Measurements from ENCODE around the gene PRKCZ.

The PRKCZ gene

DNA sequence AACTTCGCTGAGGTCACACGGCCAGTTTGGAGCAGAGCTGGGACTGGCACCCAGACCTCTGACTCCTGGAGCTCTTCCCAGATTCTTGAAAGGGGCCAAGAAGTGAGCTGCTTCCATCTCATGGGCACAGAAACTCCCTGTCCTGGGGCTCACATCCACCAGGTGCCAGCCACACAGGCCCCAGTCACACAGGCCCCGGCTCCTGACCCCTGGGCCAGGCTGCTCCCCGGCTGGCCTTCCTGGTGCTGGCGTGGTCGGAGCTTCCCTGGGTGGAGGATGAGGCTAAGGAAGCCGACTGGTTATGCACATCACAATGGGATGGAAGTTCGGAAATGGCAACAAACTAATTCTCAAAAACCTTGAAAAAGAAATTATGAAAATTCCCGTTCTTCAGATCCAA, 34.1 kb upstream of the PRKCZ start:
- Histone ChIP-seq H3K4me1 (ENCODE audit: control insufficient read depth, insufficient read depth, low read length, poor library complexity, severe bottlenecking) (peaks cover 6% of the 10 kb centered on the region), H3K27ac (ENCODE audit: low read depth, low read length, severe bottlenecking) (no peak overlapping the region), H3K36me3 (ENCODE audit: control insufficient read depth, insufficient read depth, low read length) (no peaks in the 10 kb centered on the region), H3K9me3 (ENCODE audit: control insufficient read depth, low read length) (no peaks in the 10 kb centered on the region), H3K4me3 (ENCODE audit: extremely low read depth, insufficient read depth, low read length, poor library complexity, severe bottlenecking) (no peak overlapping the region)
- 94 to 96% methylated on average over 9 of the region's 9 CpGs for WGBS, 2 experiments (ENCODE audit: insufficient coverage in 2 of 2)

- H3K36me3 ChIP-seq (ENCODE audit: control insufficient read depth, insufficient read depth, low read length), result no peaks in the 10 kb centered on the region
- H3K4me3 ChIP-seq (ENCODE audit: extremely low read depth, insufficient read depth, low read length, poor library complexity, severe bottlenecking), result no peak overlapping the region
- no peaks in the 10 kb centered on the region for H3K9me3 ChIP-seq (ENCODE audit: control insufficient read depth, low read length)
- H3K27ac ChIP-seq (ENCODE audit: low read depth, low read length, severe bottlenecking), result no peak overlapping the region
- H3K4me1 ChIP-seq (ENCODE audit: control insufficient read depth, insufficient read depth, low read length, poor library complexity, severe bottlenecking), result peaks cover 6% of the 10 kb centered on the region
- WGBS, 2 experiments (ENCODE audit: insufficient coverage in 2 of 2), result 29 to 34% methylated on average over 28 to 30 of the region's 48 CpGs
Observed at GRCh38 chr1:2018217-2019171, 31.7 kb upstream of the PRKCZ start.

- 0 to 1% methylated on average over 17 to 44 of the region's 60 CpGs for WGBS, 2 experiments (ENCODE audit: insufficient coverage in 2 of 2)
- peak within 1 kb of the TSS; percentile 14 for H3K4me3 ChIP-seq (ENCODE audit: extremely low read depth, insufficient read depth, low read length, poor library complexity, severe bottlenecking)
Observed at GRCh38 chr1:2019172-2019543, 31.1 kb upstream of the PRKCZ start, which contains the start of gene GABRD. TSS of gene GABRD (plus strand) at chr1:2019345. CDS start at chr1:2019424, 79 bp downstream.

DNA sequence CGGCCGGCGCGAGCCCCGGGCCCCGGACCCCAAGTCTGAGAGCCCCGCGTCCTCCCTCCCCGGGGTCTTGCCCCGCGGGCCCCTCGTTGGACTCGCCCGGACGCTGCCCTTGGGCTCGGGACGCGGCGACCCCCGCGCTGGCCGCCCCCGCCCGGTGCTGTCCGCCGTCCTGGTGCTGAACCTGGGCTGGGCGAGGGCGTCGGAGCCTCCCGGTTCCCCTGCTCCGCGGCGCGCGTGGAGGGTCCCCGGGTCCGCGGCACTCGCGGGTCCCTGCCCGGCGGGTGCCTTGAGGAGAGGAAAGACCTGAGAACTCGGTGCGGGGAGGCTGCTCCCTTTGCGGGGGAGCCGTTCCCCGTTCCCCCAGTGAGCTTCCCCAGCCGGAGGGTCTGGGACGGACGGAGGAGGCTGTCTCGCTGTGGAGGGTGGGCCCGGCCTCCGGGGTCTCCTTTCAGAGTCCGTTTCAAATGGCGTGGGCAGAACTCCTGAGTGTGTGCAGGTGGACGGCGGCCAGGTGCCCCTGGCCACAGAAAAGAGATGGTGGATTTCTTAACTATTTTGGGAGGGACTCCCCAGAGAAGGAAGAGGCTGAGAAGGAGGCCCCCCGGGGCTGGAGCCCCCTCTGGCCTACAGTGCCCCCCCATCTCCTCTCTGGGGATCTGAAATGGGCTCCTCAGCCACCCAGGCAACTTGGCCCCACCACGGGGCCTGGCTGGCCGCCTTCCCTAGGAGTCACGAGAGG, 30.5 kb upstream of the PRKCZ start:
- Histone ChIP-seq H3K27ac (ENCODE audit: low read depth, low read length, severe bottlenecking) (no peak overlapping the region), H3K4me3 (ENCODE audit: extremely low read depth, insufficient read depth, low read length, poor library complexity, severe bottlenecking) (peak overlapping the region; percentile 14), H3K36me3 (ENCODE audit: control insufficient read depth, insufficient read depth, low read length) (no peaks in the 10 kb centered on the region), H3K4me1 (ENCODE audit: control insufficient read depth, insufficient read depth, low read length, poor library complexity, severe bottlenecking) (peaks cover 5% of the 10 kb centered on the region), H3K9me3 (ENCODE audit: control insufficient read depth, low read length) (no peaks in the 10 kb centered on the region)
- WGBS, 2 experiments (ENCODE audit: insufficient coverage in 2 of 2), result 11 to 18% methylated on average over 40 to 48 of the region's 61 CpGs

More at GRCh38 chr1:2019172-2019543, 31.1 kb upstream of the PRKCZ start, which contains the start of gene GABRD:
- Histone ChIP-seq H3K9me3 (ENCODE audit: control insufficient read depth, low read length) (no peaks in the 10 kb centered on the region), H3K4me1 (ENCODE audit: control insufficient read depth, insufficient read depth, low read length, poor library complexity, severe bottlenecking) (peaks cover 6% of the 10 kb centered on the region), H3K36me3 (ENCODE audit: control insufficient read depth, insufficient read depth, low read length) (no peaks in the 10 kb centered on the region), H3K27ac (ENCODE audit: low read depth, low read length, severe bottlenecking) (no peak within 1 kb of the TSS)

- no peaks in the 10 kb centered on the region for H3K4me1 ChIP-seq (ENCODE audit: control insufficient read depth, insufficient read depth, low read length, poor library complexity, severe bottlenecking)
- 88 to 92% methylated on average over 10 to 11 of the region's 11 CpGs for WGBS, 2 experiments (ENCODE audit: insufficient coverage in 2 of 2)
- H3K27ac ChIP-seq (ENCODE audit: low read depth, low read length, severe bottlenecking), result no peak overlapping the region
- H3K9me3 ChIP-seq (ENCODE audit: control insufficient read depth, low read length), result no peaks in the 10 kb centered on the region
- no peak overlapping the region for H3K4me3 ChIP-seq (ENCODE audit: extremely low read depth, insufficient read depth, low read length, poor library complexity, severe bottlenecking)
- H3K36me3 ChIP-seq (ENCODE audit: control insufficient read depth, insufficient read depth, low read length), result no peaks in the 10 kb centered on the region
Observed at GRCh38 chr1:2020310-2020655, 29.9 kb upstream of the PRKCZ start.

DNA sequence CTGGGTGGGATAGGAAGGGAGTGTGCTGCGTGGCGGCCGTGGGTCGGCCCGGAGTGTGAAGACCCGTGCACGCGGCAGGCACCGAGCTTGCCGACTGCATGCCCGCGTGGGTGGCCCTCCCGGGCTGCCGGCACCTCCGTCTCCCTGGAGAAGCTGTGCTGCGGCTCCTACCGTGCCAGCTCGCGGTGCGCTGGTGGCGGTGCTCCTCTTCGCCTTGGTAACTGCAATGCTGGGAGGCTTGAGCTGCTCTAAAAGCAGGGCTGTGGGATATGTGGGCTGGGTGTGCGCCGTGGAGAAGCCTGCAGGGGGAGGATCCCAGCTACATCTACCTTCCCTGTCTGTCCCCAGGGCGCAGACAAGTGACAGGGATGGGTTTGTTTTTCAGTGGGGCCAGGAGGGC, 28.7 kb upstream of the PRKCZ start:
- Histone ChIP-seq H3K36me3 (ENCODE audit: control insufficient read depth, insufficient read depth, low read length) (no peaks in the 10 kb centered on the region), H3K4me1 (ENCODE audit: control insufficient read depth, insufficient read depth, low read length, poor library complexity, severe bottlenecking) (no peaks in the 10 kb centered on the region), H3K27ac (ENCODE audit: low read depth, low read length, severe bottlenecking) (no peak overlapping the region), H3K4me3 (ENCODE audit: extremely low read depth, insufficient read depth, low read length, poor library complexity, severe bottlenecking) (no peak overlapping the region), H3K9me3 (ENCODE audit: control insufficient read depth, low read length) (no peaks in the 10 kb centered on the region)
- WGBS, 2 experiments (ENCODE audit: insufficient coverage in 2 of 2), result 91 to 92% methylated on average over 11 to 22 of the region's 25 CpGs

GRCh38 chr1:2022063-2022770, 28.0 kb upstream of the PRKCZ start:
- H3K36me3 ChIP-seq (ENCODE audit: control insufficient read depth, insufficient read depth, low read length), result no peaks in the 10 kb centered on the region
- H3K4me1 ChIP-seq (ENCODE audit: control insufficient read depth, insufficient read depth, low read length, poor library complexity, severe bottlenecking), result no peaks in the 10 kb centered on the region
- no peak overlapping the region for H3K27ac ChIP-seq (ENCODE audit: low read depth, low read length, severe bottlenecking)
- 79 to 80% methylated on average over 17 to 18 of the region's 21 CpGs for WGBS, 2 experiments (ENCODE audit: insufficient coverage in 2 of 2)
- no peak overlapping the region for H3K4me3 ChIP-seq (ENCODE audit: extremely low read depth, insufficient read depth, low read length, poor library complexity, severe bottlenecking)
- H3K9me3 ChIP-seq (ENCODE audit: control insufficient read depth, low read length), result no peaks in the 10 kb centered on the region

DNA sequence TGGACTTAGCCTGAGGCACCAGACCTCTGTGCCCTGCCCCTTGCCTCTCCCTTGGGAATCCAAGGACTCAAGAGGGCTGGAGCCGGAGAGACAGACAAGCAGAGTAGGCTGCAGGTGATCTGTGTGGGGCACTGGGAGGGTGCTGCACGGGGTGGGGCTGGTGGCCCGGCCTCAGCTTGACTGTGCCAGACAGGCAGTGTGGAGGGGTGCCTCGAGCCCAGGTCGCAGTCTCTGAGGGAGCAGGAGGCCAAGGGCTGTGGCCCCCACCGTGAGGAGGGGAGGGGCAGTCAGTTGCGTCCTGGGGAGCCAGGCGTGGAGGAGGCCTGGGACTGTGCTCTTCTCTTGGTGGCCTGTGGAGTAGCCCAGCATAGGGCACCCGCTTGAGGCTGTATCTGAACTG, 27.0 kb upstream of the PRKCZ start:
- H3K4me3 ChIP-seq (ENCODE audit: extremely low read depth, insufficient read depth, low read length, poor library complexity, severe bottlenecking), result no peak overlapping the region
- WGBS, 2 experiments (ENCODE audit: insufficient coverage in 2 of 2), result 85 to 93% methylated on average over 8 to 9 of the region's 9 CpGs

GRCh38 chr1:2024451-2024850, 25.8 kb upstream of the PRKCZ start:
- Histone ChIP-seq H3K4me1 (ENCODE audit: control insufficient read depth, insufficient read depth, low read length, poor library complexity, severe bottlenecking) (no peaks in the 10 kb centered on the region), H3K27ac (ENCODE audit: low read depth, low read length, severe bottlenecking) (no peak overlapping the region), H3K9me3 (ENCODE audit: control insufficient read depth, low read length) (no peaks in the 10 kb centered on the region), H3K4me3 (ENCODE audit: extremely low read depth, insufficient read depth, low read length, poor library complexity, severe bottlenecking) (no peak overlapping the region), H3K36me3 (ENCODE audit: control insufficient read depth, insufficient read depth, low read length) (no peaks in the 10 kb centered on the region)
- 94 to 96% methylated on average over 6 to 9 of the region's 10 CpGs for WGBS, 2 experiments (ENCODE audit: insufficient coverage in 2 of 2)

More for the DNA sequence above, 27.0 kb upstream of the PRKCZ start:
- H3K36me3 ChIP-seq (ENCODE audit: control insufficient read depth, insufficient read depth, low read length), result no peaks in the 10 kb centered on the region
- H3K27ac ChIP-seq (ENCODE audit: low read depth, low read length, severe bottlenecking), result no peak overlapping the region
- no peaks in the 10 kb centered on the region for H3K9me3 ChIP-seq (ENCODE audit: control insufficient read depth, low read length)
- H3K4me1 ChIP-seq (ENCODE audit: control insufficient read depth, insufficient read depth, low read length, poor library complexity, severe bottlenecking), result no peaks in the 10 kb centered on the region

DNA sequence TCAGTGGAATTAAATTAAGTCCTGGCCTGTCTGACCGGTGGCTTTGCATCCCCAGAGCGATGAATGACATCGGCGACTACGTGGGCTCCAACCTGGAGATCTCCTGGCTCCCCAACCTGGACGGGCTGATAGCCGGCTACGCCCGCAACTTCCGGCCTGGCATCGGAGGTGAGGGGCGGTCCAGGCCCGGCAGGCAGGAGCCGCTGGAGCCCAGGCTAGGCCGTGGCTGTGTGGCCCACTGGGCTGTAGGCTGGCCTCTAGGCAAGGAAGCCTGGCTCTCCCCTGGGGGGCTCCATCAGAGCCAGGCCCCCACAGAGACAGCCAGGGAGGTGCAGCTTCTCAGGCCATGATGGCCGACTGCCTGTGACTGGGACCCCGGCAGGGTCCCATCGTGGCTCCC, 25.3 kb upstream of the PRKCZ start:
- Histone ChIP-seq H3K4me1 (ENCODE audit: control insufficient read depth, insufficient read depth, low read length, poor library complexity, severe bottlenecking) (no peaks in the 10 kb centered on the region), H3K4me3 (ENCODE audit: extremely low read depth, insufficient read depth, low read length, poor library complexity, severe bottlenecking) (no peak overlapping the region), H3K27ac (ENCODE audit: low read depth, low read length, severe bottlenecking) (no peak overlapping the region), H3K9me3 (ENCODE audit: control insufficient read depth, low read length) (no peaks in the 10 kb centered on the region), H3K36me3 (ENCODE audit: control insufficient read depth, insufficient read depth, low read length) (no peaks in the 10 kb centered on the region)
- WGBS, 2 experiments (ENCODE audit: insufficient coverage in 2 of 2), result 87 to 93% methylated on average over 18 of the region's 18 CpGs
